ENCODE results near the gene ACADM. TPM values are rescaled to one million over a fixed set of nuclear protein-coding genes. Genes with fewer than 3 reads are reported as not detected.

The ACADM gene
- total and polyA plus RNA-seq, 2 of the 13 experiments (the other 11 are each of a cell fraction or from before 2014, with no cell fraction given), result 43.7 to 92.2 TPM

DNA sequence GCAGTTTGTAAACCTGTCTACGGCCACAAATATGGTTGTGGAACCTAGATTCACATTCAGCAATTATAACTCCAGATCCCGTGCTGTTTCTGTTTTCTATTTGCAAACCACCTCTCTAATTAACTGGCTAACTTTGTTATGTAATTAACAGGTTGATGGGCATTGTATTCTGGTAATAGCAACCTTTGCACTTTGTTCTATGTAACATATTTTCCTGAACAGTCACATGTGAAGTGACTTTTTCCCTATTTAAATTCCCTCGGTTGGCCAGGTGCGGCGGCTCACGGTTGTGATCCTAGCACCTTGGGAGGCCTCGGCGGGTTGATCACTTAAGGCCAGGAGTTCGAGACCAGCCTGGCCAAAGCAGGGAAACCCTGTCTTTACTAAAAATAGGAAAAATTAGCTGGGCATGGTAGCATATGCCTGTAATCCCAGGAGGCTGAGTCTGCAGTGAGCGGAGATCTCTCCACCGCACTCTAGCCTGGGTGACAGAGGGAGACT lies 1.4 kb downstream of the ACADM start (continued):
- TF ChIP-seq AGO1 (IDR thresholded peaks at IDR 0.05; ENCODE audit: low read depth, low read length, poor library complexity, severe bottlenecking), result no peak
- TF ChIP-seq NR2F2 (IDR thresholded peaks at IDR 0.05; ENCODE audit: borderline replicate concordance, low read depth), result peak; percentile 33; the same call in 1 of the 2 replicates
- TF ChIP-seq ZNF569 (CRISPR knock-in tag; IDR thresholded peaks at IDR 0.05; ENCODE audit: borderline replicate concordance), result no peak
- TF ChIP-seq FOXA3 (CRISPR knock-in tag; IDR thresholded peaks at IDR 0.05), result peak; percentile 62
- peak; percentile 80 for TF ChIP-seq RARA (CRISPR knock-in tag; IDR thresholded peaks at IDR 0.05)
- no peak for TF ChIP-seq ZNF253 (CRISPR knock-in tag; IDR thresholded peaks at IDR 0.05; ENCODE audit: borderline replicate concordance)
- TF ChIP-seq CENPX (CRISPR knock-in tag; IDR thresholded peaks at IDR 0.05), result no peak
- TF ChIP-seq ZSCAN30 (CRISPR knock-in tag; IDR thresholded peaks at IDR 0.05), result no peak
- no peak for TF ChIP-seq ZNF484 (CRISPR knock-in tag; IDR thresholded peaks at IDR 0.05; ENCODE audit: borderline replicate concordance, low read depth)
- TF ChIP-seq POGZ (CRISPR knock-in tag; IDR thresholded peaks at IDR 0.05), result peak; percentile 71; the same call in 1 of the 2 replicates
- TF ChIP-seq KMT2A (CRISPR knock-in tag; IDR thresholded peaks at IDR 0.05), result 0 out of 2 replicates have a peak, but pooled peaks have one; percentile 28
- no peak for TF ChIP-seq CHCHD3 (CRISPR knock-in tag; IDR thresholded peaks at IDR 0.05)
- TF ChIP-seq, protein P1, sequence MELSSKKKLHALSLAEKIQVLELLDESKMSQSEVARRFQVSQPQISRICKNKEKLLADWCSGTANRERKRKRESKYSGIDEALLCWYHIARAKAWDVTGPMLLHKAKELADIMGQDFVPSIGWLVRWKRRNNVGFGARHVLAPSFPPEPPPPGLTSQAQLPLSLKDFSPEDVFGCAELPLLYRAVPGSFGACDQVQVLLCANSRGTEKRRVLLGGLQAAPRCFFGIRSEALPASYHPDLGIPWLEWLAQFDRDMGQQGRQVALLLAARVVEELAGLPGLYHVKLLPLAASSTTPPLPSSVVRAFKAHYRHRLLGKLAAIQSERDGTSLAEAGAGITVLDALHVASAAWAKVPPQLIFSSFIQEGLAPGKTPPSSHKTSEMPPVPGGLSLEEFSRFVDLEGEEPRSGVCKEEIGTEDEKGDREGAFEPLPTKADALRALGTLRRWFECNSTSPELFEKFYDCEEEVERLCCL (CRISPR knock-in tag; IDR thresholded peaks at IDR 0.05; ENCODE audit: borderline replicate concordance), result no peak
- no peak for TF ChIP-seq SRF (IDR thresholded peaks at IDR 0.05; ENCODE audit: low read depth, low read length)
- peak; percentile 69 for TF ChIP-seq ZEB1 (IDR thresholded peaks at IDR 0.05; ENCODE audit: insufficient replicate concordance, low read depth)
- TF ChIP-seq HDAC6 (IDR thresholded peaks at IDR 0.05; ENCODE audit: low read depth, low read length), result no peak
- TF ChIP-seq, protein P2, sequence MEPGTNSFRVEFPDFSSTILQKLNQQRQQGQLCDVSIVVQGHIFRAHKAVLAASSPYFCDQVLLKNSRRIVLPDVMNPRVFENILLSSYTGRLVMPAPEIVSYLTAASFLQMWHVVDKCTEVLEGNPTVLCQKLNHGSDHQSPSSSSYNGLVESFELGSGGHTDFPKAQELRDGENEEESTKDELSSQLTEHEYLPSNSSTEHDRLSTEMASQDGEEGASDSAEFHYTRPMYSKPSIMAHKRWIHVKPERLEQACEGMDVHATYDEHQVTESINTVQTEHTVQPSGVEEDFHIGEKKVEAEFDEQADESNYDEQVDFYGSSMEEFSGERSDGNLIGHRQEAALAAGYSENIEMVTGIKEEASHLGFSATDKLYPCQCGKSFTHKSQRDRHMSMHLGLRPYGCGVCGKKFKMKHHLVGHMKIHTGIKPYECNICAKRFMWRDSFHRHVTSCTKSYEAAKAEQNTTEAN (CRISPR knock-in tag; conservative IDR thresholded peaks at IDR 0.05), result no peak
- no peak for TF ChIP-seq ZNF883 (CRISPR knock-in tag; IDR thresholded peaks at IDR 0.05; ENCODE audit: not compliant biosample characterization)
- peak; percentile 84 for TF ChIP-seq ZMYM2 (CRISPR knock-in tag; IDR thresholded peaks at IDR 0.05)
- no peak for TF ChIP-seq RAD51 (IDR thresholded peaks at IDR 0.05; ENCODE audit: borderline replicate concordance)
- TF ChIP-seq ZMAT3 (CRISPR knock-in tag; conservative IDR thresholded peaks at IDR 0.05), result no peak
- TF ChIP-seq, protein P3, sequence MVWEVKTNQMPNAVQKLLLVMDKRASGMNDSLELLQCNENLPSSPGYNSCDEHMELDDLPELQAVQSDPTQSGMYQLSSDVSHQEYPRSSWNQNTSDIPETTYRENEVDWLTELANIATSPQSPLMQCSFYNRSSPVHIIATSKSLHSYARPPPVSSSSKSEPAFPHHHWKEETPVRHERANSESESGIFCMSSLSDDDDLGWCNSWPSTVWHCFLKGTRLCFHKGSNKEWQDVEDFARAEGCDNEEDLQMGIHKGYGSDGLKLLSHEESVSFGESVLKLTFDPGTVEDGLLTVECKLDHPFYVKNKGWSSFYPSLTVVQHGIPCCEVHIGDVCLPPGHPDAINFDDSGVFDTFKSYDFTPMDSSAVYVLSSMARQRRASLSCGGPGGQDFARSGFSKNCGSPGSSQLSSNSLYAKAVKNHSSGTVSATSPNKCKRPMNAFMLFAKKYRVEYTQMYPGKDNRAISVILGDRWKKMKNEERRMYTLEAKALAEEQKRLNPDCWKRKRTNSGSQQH (CRISPR knock-in tag; IDR thresholded peaks at IDR 0.05; ENCODE audit: low read depth), result no peak
- no peak for TF ChIP-seq CCDC6 (CRISPR knock-in tag; IDR thresholded peaks at IDR 0.05)
- TF ChIP-seq, protein P4, sequence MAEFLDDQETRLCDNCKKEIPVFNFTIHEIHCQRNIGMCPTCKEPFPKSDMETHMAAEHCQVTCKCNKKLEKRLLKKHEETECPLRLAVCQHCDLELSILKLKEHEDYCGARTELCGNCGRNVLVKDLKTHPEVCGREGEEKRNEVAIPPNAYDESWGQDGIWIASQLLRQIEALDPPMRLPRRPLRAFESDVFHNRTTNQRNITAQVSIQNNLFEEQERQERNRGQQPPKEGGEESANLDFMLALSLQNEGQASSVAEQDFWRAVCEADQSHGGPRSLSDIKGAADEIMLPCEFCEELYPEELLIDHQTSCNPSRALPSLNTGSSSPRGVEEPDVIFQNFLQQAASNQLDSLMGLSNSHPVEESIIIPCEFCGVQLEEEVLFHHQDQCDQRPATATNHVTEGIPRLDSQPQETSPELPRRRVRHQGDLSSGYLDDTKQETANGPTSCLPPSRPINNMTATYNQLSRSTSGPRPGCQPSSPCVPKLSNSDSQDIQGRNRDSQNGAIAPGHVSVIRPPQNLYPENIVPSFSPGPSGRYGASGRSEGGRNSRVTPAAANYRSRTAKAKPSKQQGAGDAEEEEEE (CRISPR knock-in tag; IDR thresholded peaks at IDR 0.05; ENCODE audit: borderline replicate concordance), result no peak
- no peak for TF ChIP-seq ZNF589 (CRISPR knock-in tag; conservative IDR thresholded peaks at IDR 0.05)
- TF ChIP-seq ZNF572 (CRISPR knock-in tag; IDR thresholded peaks at IDR 0.05), result no peak
- TF ChIP-seq ZMYM3 (CRISPR knock-in tag; IDR thresholded peaks at IDR 0.05), result peak; percentile 68
